B cell (primary cell): ENCODE results near the gene TSPAN10. TPM values are rescaled to one million over a fixed set of nuclear protein-coding genes. Genes with fewer than 3 reads are reported as not detected.

ENCODE experiments used
- ATAC-seq: fragments of 200-7000 bp; cut with Tn5 transposase; one replicate; pipeline ENCODE4 v1.10.0; 2021; ENCODE audit warnings: low read depth, mild to moderate bottlenecking, moderate number of reproducible peaks, moderate library complexity
- CTCF ChIA-PET: fragments of 350-600 bp; sonication (Branson Sonifier 250); formaldehyde crosslinking; loops from one replicate; lab custom pipeline; 2021; ENCODE audit warnings: antibody characterized with exemption, inconsistent platforms; lab: Charles Lee
- POLR2A ChIA-PET: fragments of 350-600 bp; sonication (Branson Sonifier 250); formaldehyde crosslinking; loops from one replicate; lab custom pipeline; 2021; ENCODE audit warnings: antibody characterized with exemption; lab: Charles Lee
- DNase-seq: peaks from one replicate; pipeline ENCODE4 v3.0.0; 2013
- H2AFZ ChIP-seq: 2 replicates; pipeline ENCODE4 v1.6.1; 2012; ENCODE audit warnings: mild to moderate bottlenecking, low read depth, low read length; ENCODE audit not compliant: insufficient read depth, poor library complexity, severe bottlenecking
- H3K27ac ChIP-seq, 2 donors: 1 replicate in 1 of 2; 2 replicates in 1 of 2; pipeline ENCODE4 v1.5.1; 2012 to 2013; ENCODE audit warnings: low read length in 2 of 2, mild to moderate bottlenecking in 2 of 2, moderate library complexity in 1 of 2
- H3K27me3 ChIP-seq, 4 experiments: fragments of 200-600 bp in 1 of 4; sonication (generic) in 1 of 4; replicated peaks in 1 of 4; 1 replicate in 2 of 4; 2 replicates in 2 of 4; pipeline versions ENCODE4 v1.6.1 to v1.7.0; 2013 to 2016; ENCODE audit warnings: low read length in 3 of 4, mild to moderate bottlenecking in 2 of 4, mixed read lengths in 1 of 4, moderate library complexity in 1 of 4; ENCODE audit not compliant: insufficient read depth in 4 of 4, control insufficient read depth in 3 of 4; ENCODE audit errors: control extremely low read depth in 1 of 4
- H3K36me3 ChIP-seq, 2 experiments: replicated peaks in 1 of 2; 1 replicate in 1 of 2; 2 replicates in 1 of 2; pipeline versions ENCODE4 v1.6.1 to v1.7.1; 2013; ENCODE audit warnings: low read length in 1 of 2; ENCODE audit not compliant: insufficient read depth in 2 of 2, control insufficient read depth in 1 of 2; ENCODE audit errors: control extremely low read depth in 1 of 2, extremely low read depth in 1 of 2
- H3K4me1 ChIP-seq, 2 donors: fragments of 200-600 bp in 1 of 2; sonication (generic) in 1 of 2; 1 replicate in 1 of 2; 2 replicates in 1 of 2; pipeline versions ENCODE4 v1.5.1 to v1.6.1; 2013 to 2017; ENCODE audit warnings: low read length in 2 of 2; ENCODE audit not compliant: control insufficient read depth in 2 of 2, insufficient read depth in 2 of 2
- H3K4me2 ChIP-seq: replicated peaks from 2 replicates; pipeline ENCODE3; 2012; ENCODE audit warnings: mild to moderate bottlenecking, low read depth, low read length; ENCODE audit not compliant: poor library complexity, severe bottlenecking
- H3K4me3 ChIP-seq, 5 experiments: fragments of 200-600 bp in 1 of 5; sonication (generic) in 1 of 5; 1 replicate in 3 of 5; 2 replicates in 2 of 5; pipeline versions ENCODE4 v1.5.1 to v1.7.0; 2011 to 2016; ENCODE audit warnings: low read length in 4 of 5, mild to moderate bottlenecking in 4 of 5, low read depth in 2 of 5, control low read depth in 1 of 5, moderate library complexity in 1 of 5; ENCODE audit not compliant: insufficient read depth in 1 of 5; ENCODE audit errors: control extremely low read depth in 1 of 5, extremely low read depth in 1 of 5
- H3K79me2 ChIP-seq: fragments of 200-600 bp; sonication (generic); one replicate; pipeline ENCODE4 v1.6.0; 2016; ENCODE audit warnings: low read length; ENCODE audit not compliant: control insufficient read depth, insufficient read depth
- H3K9ac ChIP-seq: fragments of 200-600 bp; sonication (generic); 2 replicates; pipeline ENCODE4 v1.6.1; 2017; ENCODE audit warnings: mild to moderate bottlenecking, low read length, moderate library complexity
- H3K9me3 ChIP-seq, 3 donors: one replicate each; pipeline versions ENCODE4 v1.6.1 to v1.7.1; 2013; ENCODE audit warnings: low read length in 2 of 3; ENCODE audit not compliant: control insufficient read depth in 2 of 3, insufficient read depth in 1 of 3; ENCODE audit errors: control extremely low read depth in 1 of 3
- H4K20me1 ChIP-seq: 2 replicates; pipeline ENCODE4 v1.6.0; 2012; ENCODE audit warnings: mild to moderate bottlenecking, low read length; ENCODE audit not compliant: insufficient read depth, control insufficient read depth, poor library complexity, severe bottlenecking
- H3K27ac Mint-ChIP-seq: one replicate; pipeline ENCODE4 v1.8.0; 2021; ENCODE audit warnings: mixed read lengths
- H3K27me3 Mint-ChIP-seq: one replicate; pipeline ENCODE4 v1.8.0; 2021; ENCODE audit warnings: mixed read lengths
- H3K4me1 Mint-ChIP-seq: one replicate; pipeline ENCODE4 v1.8.0; 2021; ENCODE audit warnings: mixed read lengths
- H3K4me3 Mint-ChIP-seq: one replicate; pipeline ENCODE4 v1.8.0; 2021; ENCODE audit warnings: mixed read lengths
- H3K9me3 Mint-ChIP-seq: one replicate; pipeline ENCODE4 v1.8.0; 2022; ENCODE audit warnings: mixed read lengths; ENCODE audit not compliant: insufficient read depth
- CTCF ChIP-seq: fragments of 200-600 bp; IDR thresholded peaks from one replicate; pipeline ENCODE4 v1.8.0; 2022; ENCODE audit warnings: antibody characterized with exemption, mild to moderate bottlenecking
- EZH2 ChIP-seq: IDR thresholded peaks from 2 replicates; pipeline ENCODE4 v1.6.1; 2012; ENCODE audit warnings: borderline replicate concordance, low read depth, mild to moderate bottlenecking, moderate library complexity, low read length; ENCODE audit not compliant: insufficient read depth, poor library complexity, severe bottlenecking
- WGBS: methylation state at CpG from one replicate; pipeline ENCODE4 v1.1.5; 2013; ENCODE audit warnings: missing lambda C conversion rate; ENCODE audit not compliant: insufficient coverage; 5-methylcytosine and 5-hydroxymethylcytosine counted together
- intact Hi-C: fragments of 100-400 bp; cut with micrococcal nuclease; formaldehyde crosslinking; loops from one replicate; pipeline ENCODE4 v1.10.0; 2022
- polyA plus RNA-seq: library from polyadenylated mRNA; depleted of rRNA; stranded (reverse); fragments of >200 nt; gene quantifications from 2 replicates; pipeline ENCODE4 v1.2.3, GENCODE V29; 2012
- total RNA-seq, 2 donors: library from RNA; stranded (reverse); fragments of 120-200 nt in 1 of 2; gene quantifications; 1 replicate in 1 of 2; 2 replicates in 1 of 2; pipeline versions ENCODE4 v1.2.3 to v1.2.4, GENCODE V29; 2013 to 2022

TSPAN10 gene
- total and polyA plus RNA-seq, 2 donors (not counting 1 experiment from before 2014, with no cell fraction given): 0.34 to 1.1 TPM

DNA sequence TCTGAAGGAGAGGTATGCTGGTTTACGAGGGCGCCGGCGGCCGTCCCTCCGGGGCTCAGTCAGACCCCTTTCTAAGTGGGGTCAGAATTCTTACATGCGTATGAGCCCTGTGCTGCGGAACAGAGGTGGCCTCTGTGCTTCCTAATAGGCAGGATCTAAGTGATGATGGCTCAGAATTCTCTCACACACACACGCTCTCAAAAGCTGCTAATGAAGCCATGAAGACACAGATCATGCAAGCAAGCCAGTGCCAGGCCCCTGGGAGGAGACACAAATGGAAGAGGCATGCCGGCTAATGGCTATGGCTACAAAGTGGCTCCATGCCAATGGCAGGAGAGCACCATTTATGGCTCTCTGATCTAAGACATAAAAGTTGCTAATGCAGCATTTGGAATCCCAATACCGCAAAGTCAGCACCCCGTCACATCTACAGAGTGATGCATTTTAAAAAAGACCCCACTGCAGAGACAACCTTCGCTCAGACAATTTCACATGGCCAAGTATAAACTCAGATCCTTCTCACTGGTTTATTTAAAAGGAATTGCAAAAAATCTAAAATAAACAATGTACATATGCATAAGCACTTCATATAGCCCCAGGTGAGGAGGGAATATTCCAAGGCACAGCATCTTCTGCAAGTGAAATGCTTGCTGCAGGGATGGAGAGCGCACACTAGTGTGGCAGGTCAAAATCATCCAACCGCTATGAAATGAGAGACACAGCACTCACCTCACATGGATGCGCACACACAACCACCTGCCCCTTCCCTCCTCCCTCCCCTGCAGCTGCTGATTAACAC lies 24.6 kb upstream of the TSPAN10 start:
- no peak overlapping the region for H3K4me2 ChIP-seq
- peaks cover 6% of the 10 kb centered on the region for H3K4me1 Mint-ChIP-seq
- H3K9ac ChIP-seq: no peak overlapping the region
- H3K9me3 Mint-ChIP-seq: no peaks in the 10 kb centered on the region
- H3K79me2 ChIP-seq: peaks cover 62% of the 10 kb centered on the region
- 100% methylated on average over 10 of the region's 16 CpGs for WGBS
- peaks cover 2 to 68% of the 10 kb centered on the region in 2 experiments for H3K36me3 ChIP-seq
- no peak overlapping the region for H3K4me3 ChIP-seq
- no peak for ATAC-seq
- CTCF ChIA-PET: interaction anchor here (1.1 kb wide), 1 partner anchor 12 kb away, joined by 4 read pairs; no protein-coding TSS in a partner anchor
- H3K27ac Mint-ChIP-seq: no peak overlapping the region
- peaks cover 45% of the 10 kb centered on the region for H4K20me1 ChIP-seq
- peaks cover 0 to 4% of the 10 kb centered on the region in 2 donors for H3K4me1 ChIP-seq
- no peaks in the 10 kb centered on the region for H3K9me3 ChIP-seq
- H2AFZ ChIP-seq: no peak overlapping the region
- intact Hi-C loops: no loop called here
- no peak overlapping the region for H3K4me3 Mint-ChIP-seq
- H3K27ac ChIP-seq: no peak overlapping the region
- H3K27me3 Mint-ChIP-seq: no peaks in the 10 kb centered on the region
- TF ChIP-seq CTCF (no peak), EZH2 (no peak)
- no peaks in the 10 kb centered on the region for H3K27me3 ChIP-seq
- no peak for DNase-seq
- POLR2A ChIA-PET: no interaction called here

DNA sequence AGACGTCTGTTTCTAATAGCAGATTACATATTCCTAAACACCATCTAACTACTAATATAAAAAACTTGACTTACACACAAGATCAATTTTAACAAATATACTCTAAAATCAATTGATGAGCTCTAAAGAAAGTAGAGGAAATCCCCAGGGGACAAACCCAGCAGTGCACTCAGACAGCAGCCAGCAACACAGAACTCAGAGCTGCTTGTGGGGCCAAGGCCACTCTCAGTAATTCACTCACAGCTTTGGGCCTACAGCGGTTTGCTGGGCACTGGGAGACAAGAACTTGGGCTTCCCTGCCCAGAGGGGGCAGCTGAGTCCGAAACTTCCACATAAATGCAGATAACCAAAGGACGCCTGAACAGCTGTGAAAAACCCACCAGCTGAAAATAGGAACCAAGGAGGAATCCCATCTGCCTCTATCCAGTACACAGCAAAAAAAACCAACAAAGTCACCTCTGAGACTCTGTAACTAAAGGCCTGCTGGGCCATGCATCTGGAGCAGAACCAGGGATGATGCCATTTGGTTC lies 21.5 kb upstream of the TSPAN10 start:
- ChIA-PET POLR2A (no interaction called here), CTCF (interaction anchor here (0.9 to 1.5 kb wide), 3 partner anchors 9 to 325 kb away, joined by 3 to 6 read pairs (median 3); no protein-coding TSS in a partner anchor)
- Histone ChIP-seq H3K27me3 (no peaks in the 10 kb centered on the region), H3K4me3 (no peak overlapping the region), H2AFZ (no peak overlapping the region), H3K27ac (no peak overlapping the region), H3K79me2 (peaks cover 66% of the 10 kb centered on the region), H3K4me2 (no peak overlapping the region), H3K36me3 (peaks cover 4 to 46% of the 10 kb centered on the region in 2 experiments), H3K9me3 (no peaks in the 10 kb centered on the region), H3K4me1 (peaks cover 0 to 4% of the 10 kb centered on the region in 2 donors), H4K20me1 (peaks cover 49% of the 10 kb centered on the region), H3K9ac (no peak overlapping the region)
- ATAC-seq: no peak
- intact Hi-C loops: no loop called here
- WGBS: 100% methylated on average over 2 of the region's 4 CpGs
- Mint-ChIP-seq H3K9me3 (no peaks in the 10 kb centered on the region), H3K4me1 (peaks cover 6% of the 10 kb centered on the region), H3K27ac (no peak overlapping the region), H3K4me3 (no peak overlapping the region), H3K27me3 (no peaks in the 10 kb centered on the region)
- TF ChIP-seq CTCF (no peak), EZH2 (no peak)
- DNase-seq: no peak
